Neural cell (in vitro differentiated cells): ENCODE measurements around the gene IGFBP7. TPM values are rescaled to one million over a fixed set of nuclear protein-coding genes. Genes with fewer than 3 reads are reported as not detected.

Source experiments
- H2AFZ ChIP-seq: fragments of 200-600, 300-800 bp; sonication (generic), shearing (Covaris generic); 2 replicates; pipeline ENCODE4 v1.6.0; 2014; ENCODE audit warnings: low read depth, mild to moderate bottlenecking, antibody characterized with exemption, low read length, moderate library complexity
- H3F3A ChIP-seq: fragments of 200-600 bp; shearing (Covaris generic); 2 replicates; pipeline ENCODE4 v1.6.1; 2016; ENCODE audit warnings: mild to moderate bottlenecking, moderate library complexity, mixed read lengths, antibody characterized with exemption, low read length; ENCODE audit not compliant: insufficient read depth, poor library complexity, severe bottlenecking
- H3K27ac ChIP-seq: fragments of 200-600, 300-800 bp; sonication (generic), shearing (Covaris generic); 2 replicates; pipeline ENCODE4 v1.5.1; 2014; ENCODE audit warnings: mild to moderate bottlenecking, low read length, moderate library complexity
- H3K27me3 ChIP-seq: fragments of 300-800, 200-600 bp; sonication (generic), shearing (Covaris generic); 2 replicates; pipeline ENCODE4 v1.6.0; 2014; ENCODE audit warnings: mild to moderate bottlenecking, low read depth, low read length, moderate library complexity; ENCODE audit not compliant: insufficient read depth
- H3K36me3 ChIP-seq: fragments of 300-800, 200-600 bp; sonication (generic), shearing (Covaris generic); 2 replicates; pipeline ENCODE4 v1.5.1; 2014; ENCODE audit warnings: mild to moderate bottlenecking, antibody characterized with exemption, low read length, moderate library complexity; ENCODE audit not compliant: insufficient read depth
- H3K4me2 ChIP-seq: fragments of 300-800, 200-600 bp; sonication (generic), shearing (Covaris generic); 2 replicates; pipeline ENCODE4 v1.6.0; 2014; ENCODE audit warnings: mild to moderate bottlenecking, low read length
- H3K4me3 ChIP-seq: fragments of 300-800, 200-600 bp; sonication (generic), shearing (Covaris generic); 2 replicates; pipeline ENCODE4 v1.5.1; 2014; ENCODE audit warnings: mild to moderate bottlenecking, low read length, moderate library complexity
- H3K79me2 ChIP-seq: fragments of 200-600 bp; shearing (Covaris generic); replicated peaks from 2 replicates; pipeline ENCODE4 v1.6.0; 2014; ENCODE audit warnings: mild to moderate bottlenecking, low read length, moderate library complexity; ENCODE audit not compliant: insufficient read depth
- H3K9ac ChIP-seq: fragments of 300-800, 200-600 bp; sonication (generic), shearing (Covaris generic); 2 replicates; pipeline ENCODE4 v1.6.1; 2016; ENCODE audit warnings: mild to moderate bottlenecking, low read length, mixed read lengths
- H3K9me2 ChIP-seq: fragments of 200-600 bp; shearing (Covaris generic); 2 replicates; pipeline ENCODE4 v1.6.1; 2016; ENCODE audit warnings: mild to moderate bottlenecking, low read length, mixed read lengths; ENCODE audit not compliant: insufficient read depth
- H3K9me3 ChIP-seq: fragments of 200-600, 300-800 bp; sonication (generic), shearing (Covaris generic); 2 replicates; pipeline ENCODE4 v1.6.1; 2016; ENCODE audit warnings: mild to moderate bottlenecking, mixed run types, low read length, moderate library complexity, mixed read lengths
- H4K20me1 ChIP-seq: fragments of 200-600 bp; shearing (Covaris generic); 2 replicates; pipeline ENCODE4 v1.6.1; 2016; ENCODE audit warnings: mild to moderate bottlenecking, mixed run types; ENCODE audit not compliant: insufficient read depth
- CTCF ChIP-seq: fragments of 450-650 bp; IDR thresholded peaks from 2 replicates; pipeline ENCODE4 v1.5.1; 2014; ENCODE audit warnings: antibody characterized with exemption, mild to moderate bottlenecking, moderate library complexity; ENCODE audit not compliant: poor library complexity, severe bottlenecking
- EP300 ChIP-seq: fragments of 450-650 bp; conservative IDR thresholded peaks from 2 replicates; pipeline ENCODE4 v1.6.1; 2014; ENCODE audit warnings: antibody characterized with exemption, mild to moderate bottlenecking, moderate library complexity; ENCODE audit not compliant: poor library complexity, severe bottlenecking
- EZH2 ChIP-seq: fragments of 200-600, 300-800 bp; shearing (Covaris generic), sonication (generic); IDR thresholded peaks from 2 replicates; pipeline ENCODE4 v1.6.1; 2014; ENCODE audit warnings: antibody characterized with exemption, low read length, borderline replicate concordance, mild to moderate bottlenecking; ENCODE audit not compliant: insufficient read depth, poor library complexity, severe bottlenecking
- MXI1 ChIP-seq: fragments of 450-650 bp; conservative IDR thresholded peaks from 2 replicates; pipeline ENCODE4 v1.6.1; 2014; ENCODE audit warnings: antibody characterized with exemption, mild to moderate bottlenecking; ENCODE audit not compliant: poor library complexity, severe bottlenecking
- POLR2AphosphoS5 ChIP-seq: IDR thresholded peaks from 2 replicates; pipeline ENCODE4 v1.6.1; 2012
- RAD21 ChIP-seq: fragments of 450-650 bp; conservative IDR thresholded peaks from 2 replicates; pipeline ENCODE4 v1.6.1; 2014; ENCODE audit warnings: antibody characterized with exemption, mild to moderate bottlenecking, moderate library complexity
- SMC3 ChIP-seq: fragments of 450-650 bp; conservative IDR thresholded peaks from 2 replicates; pipeline ENCODE4 v1.6.1; 2014; ENCODE audit warnings: antibody characterized with exemption, mild to moderate bottlenecking, moderate library complexity; ENCODE audit not compliant: poor library complexity
- TAF1 ChIP-seq: IDR thresholded peaks from 2 replicates; pipeline ENCODE4 v1.6.1; 2012; ENCODE audit warnings: low read depth
- polyA plus RNA-seq: library from polyadenylated mRNA; depleted of rRNA; stranded (reverse); fragments of >200 nt; gene quantifications from 2 replicates; pipeline ENCODE4 v1.2.3, GENCODE V29; 2014
- TF ChIP-seq, protein P1 (sequence below): IDR thresholded peaks from 2 replicates; pipeline ENCODE4 v1.6.1; 2012; ENCODE audit warnings: borderline replicate concordance

The IGFBP7 gene
- polyA plus RNA-seq, 1 donor from 2014 or later: 0.33 TPM

GRCh38 chr4:57102050-57102624, 8.0 kb downstream of the IGFBP7 start:
- no peaks in the 10 kb centered on the region for H4K20me1 ChIP-seq
- no peaks in the 10 kb centered on the region for H3K36me3 ChIP-seq
- no peak overlapping the region for H3K27ac ChIP-seq
- H3K4me3 ChIP-seq: no peak overlapping the region
- no peak overlapping the region for H2AFZ ChIP-seq
- H3K9ac ChIP-seq: no peak overlapping the region
- no peaks in the 10 kb centered on the region for H3K9me3 ChIP-seq
- no peaks in the 10 kb centered on the region for H3K27me3 ChIP-seq
- no peaks in the 10 kb centered on the region for H3F3A ChIP-seq
- H3K79me2 ChIP-seq: no peaks in the 10 kb centered on the region
- H3K4me2 ChIP-seq: no peak overlapping the region
- no peaks in the 10 kb centered on the region for H3K9me2 ChIP-seq
- TF ChIP-seq MXI1: no peak
- TF ChIP-seq CTCF: no peak

DNA sequence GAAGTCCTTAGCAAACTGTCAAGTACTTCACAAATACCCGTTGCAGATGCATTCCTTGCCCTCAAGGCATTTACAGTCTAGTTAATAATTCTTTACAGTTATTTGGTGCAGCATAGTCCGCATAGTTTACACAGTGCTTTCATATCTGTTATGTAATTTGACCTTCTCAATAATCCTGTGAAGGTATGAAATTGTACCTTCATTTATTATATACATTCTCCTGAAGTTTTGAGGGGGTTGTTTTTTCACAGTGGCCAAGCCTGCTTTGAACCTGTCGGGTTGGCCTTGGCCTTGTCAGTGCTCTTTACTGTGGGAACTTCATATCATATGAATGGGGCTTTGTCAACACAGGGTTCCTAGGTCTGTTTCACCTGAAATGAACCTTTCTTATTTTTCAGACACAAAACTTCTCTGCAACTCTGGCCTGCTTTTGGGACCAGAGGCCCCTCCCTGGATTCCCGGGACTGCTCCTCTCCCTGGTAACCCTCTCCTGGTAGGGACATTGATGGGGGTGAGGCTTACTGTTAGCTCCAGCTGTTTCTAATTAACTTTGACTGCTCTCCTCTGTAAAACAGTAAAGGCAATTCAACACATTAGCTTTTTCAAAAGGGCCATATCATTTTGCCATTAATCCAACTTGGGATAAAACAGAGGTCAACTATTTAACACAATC, 9.1 kb downstream of the IGFBP7 start:
- no peak overlapping the region for H3K4me3 ChIP-seq
- H3F3A ChIP-seq: no peaks in the 10 kb centered on the region
- H3K36me3 ChIP-seq: no peaks in the 10 kb centered on the region
- H3K4me2 ChIP-seq: no peak overlapping the region
- TF ChIP-seq, protein P1, sequence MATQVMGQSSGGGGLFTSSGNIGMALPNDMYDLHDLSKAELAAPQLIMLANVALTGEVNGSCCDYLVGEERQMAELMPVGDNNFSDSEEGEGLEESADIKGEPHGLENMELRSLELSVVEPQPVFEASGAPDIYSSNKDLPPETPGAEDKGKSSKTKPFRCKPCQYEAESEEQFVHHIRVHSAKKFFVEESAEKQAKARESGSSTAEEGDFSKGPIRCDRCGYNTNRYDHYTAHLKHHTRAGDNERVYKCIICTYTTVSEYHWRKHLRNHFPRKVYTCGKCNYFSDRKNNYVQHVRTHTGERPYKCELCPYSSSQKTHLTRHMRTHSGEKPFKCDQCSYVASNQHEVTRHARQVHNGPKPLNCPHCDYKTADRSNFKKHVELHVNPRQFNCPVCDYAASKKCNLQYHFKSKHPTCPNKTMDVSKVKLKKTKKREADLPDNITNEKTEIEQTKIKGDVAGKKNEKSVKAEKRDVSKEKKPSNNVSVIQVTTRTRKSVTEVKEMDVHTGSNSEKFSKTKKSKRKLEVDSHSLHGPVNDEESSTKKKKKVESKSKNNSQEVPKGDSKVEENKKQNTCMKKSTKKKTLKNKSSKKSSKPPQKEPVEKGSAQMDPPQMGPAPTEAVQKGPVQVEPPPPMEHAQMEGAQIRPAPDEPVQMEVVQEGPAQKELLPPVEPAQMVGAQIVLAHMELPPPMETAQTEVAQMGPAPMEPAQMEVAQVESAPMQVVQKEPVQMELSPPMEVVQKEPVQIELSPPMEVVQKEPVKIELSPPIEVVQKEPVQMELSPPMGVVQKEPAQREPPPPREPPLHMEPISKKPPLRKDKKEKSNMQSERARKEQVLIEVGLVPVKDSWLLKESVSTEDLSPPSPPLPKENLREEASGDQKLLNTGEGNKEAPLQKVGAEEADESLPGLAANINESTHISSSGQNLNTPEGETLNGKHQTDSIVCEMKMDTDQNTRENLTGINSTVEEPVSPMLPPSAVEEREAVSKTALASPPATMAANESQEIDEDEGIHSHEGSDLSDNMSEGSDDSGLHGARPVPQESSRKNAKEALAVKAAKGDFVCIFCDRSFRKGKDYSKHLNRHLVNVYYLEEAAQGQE: no peak
- TF ChIP-seq RAD21: no peak
- H3K9ac ChIP-seq: no peak overlapping the region
- no peaks in the 10 kb centered on the region for H4K20me1 ChIP-seq
- no peaks in the 10 kb centered on the region for H3K27me3 ChIP-seq
- no peak overlapping the region for H2AFZ ChIP-seq
- H3K27ac ChIP-seq: no peak overlapping the region
- H3K79me2 ChIP-seq: no peaks in the 10 kb centered on the region
- H3K9me2 ChIP-seq: no peaks in the 10 kb centered on the region
- no peaks in the 10 kb centered on the region for H3K9me3 ChIP-seq

DNA sequence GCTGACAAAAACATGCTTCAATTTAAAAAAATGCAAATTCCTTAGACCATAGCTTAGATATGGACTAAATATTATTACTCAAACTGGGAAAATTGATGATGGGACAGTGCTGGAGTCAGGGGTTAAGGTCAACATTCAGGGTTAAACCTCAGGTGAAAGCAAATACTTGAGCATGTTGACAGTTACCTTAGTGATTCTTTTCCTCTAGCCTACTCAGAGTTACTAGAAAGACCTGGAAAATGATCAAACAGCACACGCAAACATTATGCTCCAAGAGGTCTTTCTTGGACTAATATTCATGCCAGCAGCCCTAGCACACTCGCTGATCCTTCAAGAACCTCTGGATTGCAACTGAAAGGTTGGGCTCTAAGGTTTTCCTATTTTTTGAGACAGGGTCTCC, 10.8 kb downstream of the IGFBP7 start:
- H3K36me3 ChIP-seq: no peaks in the 10 kb centered on the region
- no peaks in the 10 kb centered on the region for H3K79me2 ChIP-seq
- H3F3A ChIP-seq: no peaks in the 10 kb centered on the region
- no peak overlapping the region for H3K4me3 ChIP-seq
- H3K27me3 ChIP-seq: no peaks in the 10 kb centered on the region
- no peak overlapping the region for H3K27ac ChIP-seq
- no peak overlapping the region for H3K4me2 ChIP-seq
- TF ChIP-seq MXI1: no peak
- TF ChIP-seq CTCF: no peak
- TF ChIP-seq EZH2: no peak
- no peak for TF ChIP-seq RAD21
- TF ChIP-seq, protein P1: no peak
- TF ChIP-seq POLR2AphosphoS5: no peak
- TF ChIP-seq TAF1: no peak
- TF ChIP-seq SMC3: no peak
- no peak for TF ChIP-seq EP300
- no peak overlapping the region for H3K9ac ChIP-seq
- no peak overlapping the region for H2AFZ ChIP-seq
- H3K9me3 ChIP-seq: no peaks in the 10 kb centered on the region
- H4K20me1 ChIP-seq: no peaks in the 10 kb centered on the region
- H3K9me2 ChIP-seq: no peaks in the 10 kb centered on the region
